ENCODE results near the gene GPR162. TPM values are rescaled to one million over a fixed set of nuclear protein-coding genes. Genes with fewer than 3 reads are reported as not detected.
A peak's percentile ranks its signal among the peaks of the same experiment; 100 is the strongest.

GPR162 gene
- total and polyA plus RNA-seq, 2 donors from 2014 or later: 5.0 to 9.8 TPM

- Histone ChIP-seq H3K4me1 (ENCODE audit: control insufficient read depth in 2 of 3, insufficient read depth in 2 of 3, low read depth in 1 of 3, low read length in 3 of 3) (peaks cover 0 to 25% (median 3%) of the 10 kb centered on the region in 3 donors), H3K27me3 (ENCODE audit: control insufficient read depth, insufficient read depth, low read length) (no peaks in the 10 kb centered on the region), H3K27ac (ENCODE audit: low read depth in 2 of 2, low read length in 2 of 2) (no peak overlapping the region), H3K36me3 (ENCODE audit: control insufficient read depth in 2 of 3, insufficient read depth in 3 of 3, low read length in 3 of 3) (no peaks in the 10 kb centered on the region), H3K9me3 (ENCODE audit: control insufficient read depth in 2 of 3, insufficient read depth in 1 of 3, low read length in 3 of 3) (no peaks in the 10 kb centered on the region), H3K4me3 (ENCODE audit: low read length in 3 of 3) (no peak overlapping the region), H3K9ac (ENCODE audit: low read length in 3 of 3) (no peak overlapping the region)
- peak in 2 of 5 donors; percentile 64 to 69 for DNase-seq
- intact Hi-C loops (cut with DNase I): loop anchor here (10.0 kb wide), 1 partner anchor 69 kb away; the partner anchor contains the start of gene MLF2
- TF ChIP-seq CTCF (IDR thresholded peaks at IDR 0.05; ENCODE audit: borderline replicate concordance, extremely low read depth, insufficient read depth): no peak
- no peak for FAIRE-seq
Observed at GRCh38 chr12:6824085-6824775, 2.6 kb downstream of the GPR162 start.

DNA sequence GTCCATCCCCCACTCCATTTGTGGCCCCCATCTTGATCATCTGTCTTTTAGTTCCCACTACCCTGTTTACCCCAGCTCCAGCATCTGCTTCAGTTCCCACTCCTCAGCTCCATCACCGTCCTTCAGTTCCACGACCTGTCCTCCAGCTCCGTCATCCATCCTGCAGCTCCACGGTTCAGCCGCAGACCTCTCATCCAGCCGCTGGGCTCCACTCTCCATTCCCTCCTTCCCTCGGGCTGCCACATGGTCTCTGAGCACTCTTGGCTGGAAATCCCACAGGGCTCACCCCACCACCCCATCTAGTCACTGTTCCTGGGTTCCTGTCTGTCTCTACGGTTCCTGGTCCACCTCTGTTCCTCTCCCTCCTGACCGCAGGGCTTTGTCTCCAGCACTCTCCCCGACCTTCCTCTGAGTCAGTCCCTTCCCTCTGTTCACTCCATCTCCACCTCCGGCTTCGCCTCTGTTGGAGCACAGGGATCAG, 3.3 kb downstream of the GPR162 start:
- Histone ChIP-seq H3K27me3 (ENCODE audit: control insufficient read depth, insufficient read depth, low read length) (no peaks in the 10 kb centered on the region), H3K9me3 (ENCODE audit: control insufficient read depth in 2 of 3, insufficient read depth in 1 of 3, low read length in 3 of 3) (no peaks in the 10 kb centered on the region), H3K4me3 (ENCODE audit: low read length in 3 of 3) (no peak overlapping the region), H3K9ac (ENCODE audit: low read length in 3 of 3) (no peak overlapping the region), H3K4me1 (ENCODE audit: control insufficient read depth in 2 of 3, insufficient read depth in 2 of 3, low read depth in 1 of 3, low read length in 3 of 3) (peaks cover 0 to 29% (median 3%) of the 10 kb centered on the region in 3 donors), H3K27ac (ENCODE audit: low read depth in 2 of 2, low read length in 2 of 2) (no peak overlapping the region), H3K36me3 (ENCODE audit: control insufficient read depth in 2 of 3, insufficient read depth in 3 of 3, low read length in 3 of 3) (no peaks in the 10 kb centered on the region)
- FAIRE-seq (no peak), DNase-seq (no peak)
- intact Hi-C loops (cut with DNase I): loop anchor here (10.0 kb wide), 1 partner anchor 70 kb away; the partner anchor contains the start of gene MLF2
- TF ChIP-seq CTCF (IDR thresholded peaks at IDR 0.05; ENCODE audit: borderline replicate concordance, extremely low read depth, insufficient read depth): no peak

GRCh38 chr12:6825398-6826124, 3.9 kb downstream of the GPR162 start:
- H3K4me1 ChIP-seq (ENCODE audit: control insufficient read depth in 2 of 3, insufficient read depth in 2 of 3, low read depth in 1 of 3, low read length in 3 of 3): peaks cover 0 to 29% (median 3%) of the 10 kb centered on the region in 3 donors
- no peaks in the 10 kb centered on the region for H3K27me3 ChIP-seq (ENCODE audit: control insufficient read depth, insufficient read depth, low read length)
- no peak overlapping the region for H3K27ac ChIP-seq (ENCODE audit: low read depth in 2 of 2, low read length in 2 of 2)
- FAIRE-seq: no peak
- H3K9ac ChIP-seq (ENCODE audit: low read length in 3 of 3): no peak overlapping the region
- intact Hi-C loops (cut with DNase I): loop anchor here (10.0 kb wide), 1 partner anchor 71 kb away; the partner anchor contains the start of gene MLF2
- TF ChIP-seq CTCF (IDR thresholded peaks at IDR 0.05; ENCODE audit: borderline replicate concordance, extremely low read depth, insufficient read depth): peak; percentile 88
- no peaks in the 10 kb centered on the region for H3K9me3 ChIP-seq (ENCODE audit: control insufficient read depth in 2 of 3, insufficient read depth in 1 of 3, low read length in 3 of 3)
- peak; percentile 91 to 94 (median 93) for DNase-seq
- no peaks in the 10 kb centered on the region for H3K36me3 ChIP-seq (ENCODE audit: control insufficient read depth in 2 of 3, insufficient read depth in 3 of 3, low read length in 3 of 3)
- no peak overlapping the region for H3K4me3 ChIP-seq (ENCODE audit: low read length in 3 of 3)

All from kidney (tissue), 14 donors.